Mononuclear cell (primary cell): ENCODE measurements around the gene PCIF1. TPM values are rescaled to one million over a fixed set of nuclear protein-coding genes. Genes with fewer than 3 reads are reported as not detected.
"Not testable (repeated sequence)": the region's sequence is repeated elsewhere in the genome, so short reads cannot be mapped to it uniquely, and the experiment has no call there.

Source experiments
- H3K27me3 ChIP-seq: 2 replicates; pipeline ENCODE4 v1.6.0; 2011; ENCODE audit warnings: low read length, control low read depth; ENCODE audit not compliant: insufficient read depth
- H3K4me1 ChIP-seq: 2 replicates; pipeline ENCODE4 v1.5.1; 2011; ENCODE audit warnings: mild to moderate bottlenecking, low read length, control low read depth; ENCODE audit not compliant: insufficient read depth
- H3K4me3 ChIP-seq: 2 replicates; pipeline ENCODE4 v1.5.1; 2011; ENCODE audit warnings: mild to moderate bottlenecking, low read length, moderate library complexity
- H3K9me3 ChIP-seq: 2 replicates; pipeline ENCODE4 v1.5.1; 2011; ENCODE audit warnings: low read depth, mild to moderate bottlenecking, control low read depth, low read length
- total RNA-seq: library from RNA; depleted of rRNA; stranded (reverse); fragments of >200 nt; gene quantifications from one replicate; pipeline ENCODE4 v1.2.3, GENCODE V29; 2012

The PCIF1 gene
- total RNA-seq, 1 donor = 48.0 TPM

DNA sequence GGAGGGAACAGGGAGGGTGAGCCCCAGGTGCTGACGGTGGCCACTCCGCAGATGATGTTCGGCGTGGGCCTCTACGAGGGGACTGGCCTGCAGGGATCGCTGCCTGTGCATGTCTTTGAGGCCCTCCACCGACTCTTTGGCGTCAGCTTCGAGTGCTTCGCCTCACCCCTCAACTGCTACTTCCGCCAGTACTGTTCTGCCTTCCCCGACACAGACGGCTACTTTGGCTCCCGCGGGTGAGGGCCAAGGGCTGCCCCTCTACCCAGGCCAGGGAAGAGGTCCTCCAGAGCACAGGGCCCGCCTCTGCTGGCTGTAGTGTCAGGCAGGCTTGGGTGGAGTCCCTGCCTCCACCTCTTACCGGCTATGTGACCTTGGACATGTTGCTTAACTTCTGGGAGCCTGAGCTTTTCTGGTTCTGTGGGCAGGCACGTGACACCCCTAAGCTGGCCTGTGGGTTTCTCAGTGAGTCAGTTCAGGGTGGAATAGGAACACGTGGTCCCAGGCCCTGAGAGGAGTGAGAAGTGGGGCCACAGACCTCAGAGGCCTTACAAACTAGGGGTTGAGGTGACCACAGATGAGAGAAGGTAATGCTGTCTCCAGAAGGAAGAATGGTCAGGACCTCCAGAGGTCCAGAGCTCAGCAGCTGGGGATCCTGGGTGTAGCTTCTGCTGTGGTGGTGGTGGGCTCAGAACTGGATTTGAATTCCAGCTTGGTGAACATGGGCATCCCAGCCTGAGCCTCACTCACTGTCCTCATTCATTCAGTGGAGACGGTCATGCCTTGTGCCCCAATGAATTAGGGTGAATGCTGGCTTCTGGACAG is 11.9 kb downstream of the PCIF1 start:
- Histone ChIP-seq H3K4me1 (peaks cover 54% of the 10 kb centered on the region), H3K27me3 (no peaks in the 10 kb centered on the region), H3K4me3 (no peak overlapping the region), H3K9me3 (no peaks in the 10 kb centered on the region)

DNA sequence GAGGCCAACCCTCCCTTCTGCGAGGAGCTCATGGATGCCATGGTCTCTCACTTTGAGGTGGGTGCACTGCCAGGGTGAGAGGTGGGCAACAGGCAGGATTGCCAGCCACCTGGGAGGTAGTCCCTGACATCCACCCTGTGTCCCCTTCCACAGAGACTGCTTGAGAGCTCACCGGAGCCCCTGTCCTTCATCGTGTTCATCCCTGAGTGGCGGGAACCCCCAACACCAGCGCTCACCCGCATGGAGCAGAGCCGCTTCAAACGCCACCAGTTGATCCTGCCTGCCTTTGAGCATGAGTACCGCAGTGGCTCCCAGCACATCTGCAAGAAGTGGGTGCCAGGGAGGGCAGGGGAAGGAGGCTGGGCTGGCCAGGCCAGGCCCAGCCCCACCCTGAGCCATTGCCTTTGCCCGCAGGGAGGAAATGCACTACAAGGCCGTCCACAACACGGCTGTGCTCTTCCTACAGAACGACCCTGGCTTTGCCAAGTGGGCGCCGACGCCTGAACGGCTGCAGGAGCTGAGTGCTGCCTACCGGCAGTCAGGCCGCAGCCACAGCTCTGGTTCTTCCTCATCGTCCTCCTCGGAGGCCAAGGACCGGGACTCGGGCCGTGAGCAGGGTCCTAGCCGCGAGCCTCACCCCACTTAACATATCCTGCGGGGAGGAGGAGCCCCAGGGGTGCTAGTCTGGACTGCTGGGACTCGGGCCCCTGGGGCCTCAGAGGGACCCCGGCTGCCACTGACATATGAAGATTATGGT is 12.8 kb downstream of the PCIF1 start:
- Histone ChIP-seq H3K9me3 (no peaks in the 10 kb centered on the region), H3K4me3 (no peak overlapping the region), H3K27me3 (no peaks in the 10 kb centered on the region), H3K4me1 (peaks cover 54% of the 10 kb centered on the region)

DNA sequence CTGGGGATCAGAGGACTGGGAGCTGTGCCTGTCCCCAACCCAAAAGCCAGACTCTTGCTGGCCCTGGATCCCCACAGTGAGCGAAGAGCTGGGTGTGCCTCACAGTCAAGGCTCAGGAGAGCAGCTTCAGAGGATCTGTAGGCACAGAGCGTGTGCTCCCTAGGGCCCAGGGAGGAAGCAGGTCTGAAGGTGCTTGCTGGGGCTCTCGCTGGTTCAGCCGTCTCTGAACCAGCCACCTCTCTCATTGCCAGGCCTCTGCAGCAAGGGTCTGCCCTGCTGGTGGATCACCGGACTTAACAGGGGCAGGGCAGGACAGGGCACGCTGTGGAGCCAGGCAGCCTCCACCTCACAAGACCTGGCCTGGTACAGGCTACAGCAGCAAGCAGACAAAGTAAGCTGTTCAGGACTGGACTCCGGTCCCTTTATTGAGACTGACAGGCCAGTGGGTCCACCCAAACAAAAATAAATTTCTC is 13.8 kb downstream of the PCIF1 start:
- H3K4me3 ChIP-seq = no peak overlapping the region

GRCh38 chr20:45948742-45949541 is 14.5 kb downstream of the PCIF1 start:
- Histone ChIP-seq H3K4me3 (no peak overlapping the region), H3K27me3 (no peaks in the 10 kb centered on the region), H3K4me1 (peaks cover 42% of the 10 kb centered on the region), H3K9me3 (no peaks in the 10 kb centered on the region)

More for the DNA sequence above, 13.8 kb downstream of the PCIF1 start:
- no peaks in the 10 kb centered on the region for H3K9me3 ChIP-seq
- no peaks in the 10 kb centered on the region for H3K27me3 ChIP-seq
- peaks cover 48% of the 10 kb centered on the region for H3K4me1 ChIP-seq

DNA sequence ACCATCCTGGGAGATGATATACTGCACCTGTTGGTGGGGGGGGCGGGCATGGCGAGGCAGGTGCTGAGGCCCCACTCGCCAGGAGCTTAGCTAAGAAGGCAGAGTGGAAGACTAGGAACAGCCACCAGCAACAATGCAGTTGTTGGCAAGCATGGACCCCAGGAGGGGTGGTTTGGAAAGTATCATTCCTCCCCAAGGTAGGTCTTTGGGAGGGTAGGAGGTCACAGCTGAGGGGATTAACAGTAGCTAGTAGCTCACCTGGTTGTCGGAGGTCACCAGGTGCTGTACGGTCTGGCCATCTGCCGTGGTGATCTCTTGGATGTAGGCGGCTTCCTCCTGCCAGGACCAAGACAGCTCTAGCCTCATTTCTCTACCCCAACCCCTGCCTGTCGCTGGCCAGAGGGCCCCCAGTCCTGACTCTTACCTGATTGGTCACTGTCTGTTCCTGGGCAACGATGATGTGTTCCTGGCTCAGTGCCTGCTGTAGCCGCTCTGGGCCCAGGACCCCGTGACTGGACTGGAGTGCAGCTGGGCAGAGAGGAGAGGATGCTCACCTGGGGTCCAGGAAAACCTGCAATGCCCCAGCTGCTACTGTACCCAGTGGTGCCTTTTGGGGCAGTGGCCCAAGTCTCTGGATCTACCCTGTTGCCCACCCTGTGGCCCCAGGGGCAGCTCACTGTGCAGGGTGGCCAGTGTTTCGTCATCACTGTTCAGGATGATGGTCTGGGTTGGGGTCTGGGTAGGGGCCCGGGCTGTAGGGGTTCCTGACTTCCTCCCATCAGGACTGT is 15.3 kb downstream of the PCIF1 start:
- H3K4me1 ChIP-seq = peaks cover 34% of the 10 kb centered on the region
- no peak overlapping the region for H3K4me3 ChIP-seq
- H3K27me3 ChIP-seq = no peaks in the 10 kb centered on the region
- H3K9me3 ChIP-seq = no peaks in the 10 kb centered on the region

DNA sequence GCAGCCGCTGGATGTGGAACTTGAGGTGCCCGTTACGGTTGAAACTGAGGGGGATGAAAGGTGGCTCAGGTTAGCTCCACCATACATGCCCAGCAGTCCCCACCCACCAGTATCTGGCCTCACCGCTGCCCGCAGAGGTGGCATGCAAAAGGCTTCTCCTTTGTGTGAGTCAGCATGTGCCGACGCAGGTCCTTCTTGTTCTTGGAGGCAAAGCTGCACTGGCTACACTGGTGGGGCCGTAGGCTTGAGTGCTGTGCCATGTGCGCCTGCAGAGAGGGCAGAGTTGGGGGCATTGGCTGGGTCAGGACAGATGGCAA is 15.8 kb downstream of the PCIF1 start:
- Histone ChIP-seq H3K27me3 (no peaks in the 10 kb centered on the region), H3K4me1 (peaks cover 28% of the 10 kb centered on the region), H3K9me3 (no peaks in the 10 kb centered on the region), H3K4me3 (no peak overlapping the region)

DNA sequence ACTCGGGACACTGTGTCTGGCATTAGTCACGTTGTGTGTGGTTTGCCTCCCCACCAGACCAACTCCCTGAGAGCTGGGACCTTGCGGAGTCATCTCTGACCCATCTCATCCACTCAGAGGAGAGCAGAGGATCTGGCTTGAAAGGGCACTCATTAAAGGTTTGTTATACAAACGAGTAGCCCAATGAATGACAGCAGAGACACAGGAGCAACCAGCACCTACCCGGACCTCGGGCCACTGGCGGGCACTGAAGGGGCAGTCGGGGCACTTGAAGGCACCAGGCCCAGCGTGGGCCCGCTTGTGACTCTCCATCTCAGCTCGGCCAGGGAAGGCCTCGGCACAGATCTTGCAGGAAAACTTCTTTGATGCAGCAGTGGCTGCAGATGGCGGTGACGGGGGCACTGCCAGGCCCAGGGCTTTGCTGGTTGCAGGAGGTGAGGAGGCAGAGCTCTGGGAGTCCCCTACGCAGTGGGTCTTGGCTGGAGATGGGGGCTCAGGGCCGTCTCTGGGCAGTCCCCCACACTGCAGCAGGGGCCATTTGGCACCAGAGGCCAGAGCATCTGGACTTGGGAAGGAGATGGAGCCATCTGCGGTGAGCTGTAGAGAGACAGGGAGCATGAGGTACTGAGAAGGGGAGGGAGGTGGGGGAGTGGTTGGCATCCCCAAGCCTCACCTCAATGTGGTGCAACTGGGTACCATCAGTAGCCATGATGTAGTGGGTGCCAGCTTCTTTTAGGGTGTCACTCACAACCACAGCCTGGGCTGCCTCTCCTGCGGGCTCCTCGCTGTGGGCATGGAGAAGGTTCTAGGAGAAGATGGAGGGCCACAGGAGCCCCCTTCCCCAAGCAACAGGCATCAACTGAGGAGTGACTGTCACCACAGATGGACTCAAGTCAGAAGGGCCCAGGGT is 17.7 kb downstream of the PCIF1 start:
- Histone ChIP-seq H3K27me3 (no peaks in the 10 kb centered on the region), H3K4me1 (peaks cover 9% of the 10 kb centered on the region), H3K4me3 (no peak overlapping the region), H3K9me3 (no peaks in the 10 kb centered on the region)

DNA sequence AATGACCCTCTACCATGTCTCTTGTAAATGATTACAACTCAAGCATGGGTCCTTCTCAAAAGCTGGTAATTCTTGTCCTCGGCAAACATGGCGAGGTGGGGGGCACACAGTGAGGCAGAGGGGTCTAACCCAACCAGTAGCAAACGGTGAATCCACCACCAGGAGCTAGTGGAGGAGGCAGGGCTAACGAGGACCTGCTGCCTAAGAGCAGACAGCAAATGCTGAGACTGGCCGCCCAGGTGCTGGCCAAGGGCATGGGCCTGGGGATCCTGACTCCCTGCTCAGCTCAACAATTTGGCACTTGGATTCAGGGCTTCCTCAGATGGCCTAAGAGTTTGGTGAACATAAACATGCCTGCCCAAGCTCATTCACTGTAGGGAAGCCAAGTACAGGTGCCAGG is 18.4 kb downstream of the PCIF1 start:
- no peak overlapping the region for H3K4me3 ChIP-seq
- peaks cover 2% of the 10 kb centered on the region for H3K4me1 ChIP-seq
- no peaks in the 10 kb centered on the region for H3K27me3 ChIP-seq
- no peaks in the 10 kb centered on the region for H3K9me3 ChIP-seq

DNA sequence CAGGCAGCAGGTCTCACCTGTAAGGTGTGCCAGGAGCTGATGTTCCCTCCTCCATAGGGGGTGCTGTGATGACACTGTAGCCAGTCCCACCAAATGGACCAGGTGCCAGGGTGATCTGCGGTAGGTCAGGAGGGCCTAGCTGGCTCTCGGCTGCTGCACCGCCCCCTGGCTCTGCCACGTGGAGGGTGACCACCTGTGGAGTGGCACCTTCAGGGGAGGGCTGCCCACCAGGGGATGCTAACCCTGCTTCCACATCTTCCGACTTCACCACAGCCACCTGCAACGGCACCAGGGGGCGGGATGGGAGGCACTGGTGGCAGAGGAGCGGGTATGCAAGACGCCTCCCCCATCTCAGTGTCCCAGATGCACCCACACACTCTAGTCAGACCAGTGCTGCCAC is 19.2 kb downstream of the PCIF1 start:
- Histone ChIP-seq H3K27me3 (no peaks in the 10 kb centered on the region), H3K4me1 (no peaks in the 10 kb centered on the region), H3K9me3 (no peaks in the 10 kb centered on the region), H3K4me3 (no peak overlapping the region)

DNA sequence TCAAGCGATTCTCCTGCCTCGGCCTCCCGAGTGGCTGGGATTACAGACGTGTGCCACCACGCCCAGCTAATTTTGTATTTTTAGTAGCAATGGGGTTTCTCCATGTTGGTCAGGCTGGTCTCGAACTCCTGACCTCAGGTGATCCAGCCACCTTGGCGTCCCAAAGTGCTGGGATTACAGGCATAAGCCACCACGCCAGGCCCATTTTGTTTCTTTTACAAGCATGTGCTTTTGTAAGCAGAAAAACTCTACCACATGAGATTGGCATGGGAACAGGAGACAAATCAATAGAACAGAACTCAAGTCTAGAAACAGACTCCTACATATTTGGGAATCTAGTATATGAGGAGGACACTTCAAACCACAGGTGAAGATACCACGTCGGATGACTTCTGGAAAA is 21.8 kb downstream of the PCIF1 start:
- not testable (repeated sequence) for H3K9me3 ChIP-seq, H3K4me1 ChIP-seq, H3K4me3 ChIP-seq, H3K27me3 ChIP-seq

GRCh38 chr20:45957021-45957941 is 22.8 kb downstream of the PCIF1 start:
- Histone ChIP-seq H3K4me3 (no peak overlapping the region), H3K9me3 (no peaks in the 10 kb centered on the region), H3K27me3 (no peaks in the 10 kb centered on the region), H3K4me1 (no peaks in the 10 kb centered on the region)

DNA sequence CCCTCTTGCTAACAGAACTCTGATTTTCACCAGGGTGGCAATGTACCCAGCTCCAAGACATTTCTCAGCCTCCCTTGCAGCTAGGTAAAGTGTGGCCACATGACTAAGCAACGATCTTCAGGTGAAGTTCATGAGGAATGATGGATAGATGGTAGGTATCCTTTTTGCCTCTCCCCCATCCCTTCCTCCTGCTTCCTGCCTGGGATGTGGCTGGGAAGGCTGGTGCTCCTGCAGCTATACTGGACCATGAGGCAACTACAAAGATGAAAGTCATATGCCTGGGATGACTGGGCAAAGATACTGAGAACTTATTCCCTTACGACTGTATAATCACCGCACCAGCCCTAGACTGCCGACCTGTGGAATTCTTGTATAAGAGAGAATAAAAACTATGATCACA is 24.1 kb downstream of the PCIF1 start:
- no peaks in the 10 kb centered on the region for H3K27me3 ChIP-seq
- no peaks in the 10 kb centered on the region for H3K4me1 ChIP-seq

DNA sequence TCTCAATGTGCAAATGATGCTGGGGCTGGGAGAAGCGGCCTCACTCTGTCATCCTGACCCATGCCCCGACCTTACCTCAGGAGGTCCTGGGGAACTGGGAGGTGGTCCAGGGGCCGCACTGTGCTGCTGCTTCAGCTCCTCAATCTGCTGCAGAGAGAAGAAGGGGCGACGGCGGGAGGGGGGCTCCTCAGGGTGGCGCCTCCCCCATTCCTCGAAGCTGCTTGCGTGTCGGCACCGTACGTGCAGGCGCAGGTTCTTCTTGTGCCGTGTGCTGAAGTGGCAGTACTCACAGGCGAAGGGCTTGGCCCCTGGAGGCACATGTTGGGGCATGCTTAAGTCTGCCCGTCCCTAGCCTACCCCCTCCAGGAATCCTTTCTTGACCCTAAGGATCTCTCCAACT is 24.6 kb downstream of the PCIF1 start:
- Histone ChIP-seq H3K9me3 (no peaks in the 10 kb centered on the region), H3K4me1 (no peaks in the 10 kb centered on the region), H3K4me3 (no peak overlapping the region), H3K27me3 (no peaks in the 10 kb centered on the region)

More for the DNA sequence above, 24.1 kb downstream of the PCIF1 start:
- Histone ChIP-seq H3K9me3 (no peaks in the 10 kb centered on the region), H3K4me3 (no peak overlapping the region)
